RWPE1 (cell line): ENCODE data around the gene SERINC5.

Experiments used
- CTCF ChIA-PET: fragments of 350-600 bp; sonication (Branson Sonifier 250); formaldehyde crosslinking; extraction: SDS; loops from one replicate; lab custom pipeline; 2021; lab: Yijun Ruan, JAX
- POLR2A ChIA-PET: fragments of 400-600 bp; formaldehyde crosslinking; extraction: SDS; loops from one replicate; lab custom pipeline; 2020; ENCODE audit warnings: antibody characterized with exemption; ENCODE audit not compliant: low non-redundant PET; lab: Yijun Ruan, JAX
- DNase-seq: peaks from one replicate; pipeline ENCODE4 v3.0.0; 2012; ENCODE audit warnings: low spot score
- H3K27ac ChIP-seq: fragments of 450-650 bp; 2 replicates; pipeline ENCODE4 v1.5.1; 2017
- TF ChIP-seq, protein P1 (sequence below): fragments of 450-650 bp; conservative IDR thresholded peaks from 2 replicates; pipeline ENCODE4 v1.5.1; 2017; ENCODE audit warnings: low read depth, mild to moderate bottlenecking

Gene SERINC5

GRCh38 chr5:80225934-80226326 lies 29.9 kb downstream of the SERINC5 start:
- no peak for DNase-seq
- TF ChIP-seq, protein P1, sequence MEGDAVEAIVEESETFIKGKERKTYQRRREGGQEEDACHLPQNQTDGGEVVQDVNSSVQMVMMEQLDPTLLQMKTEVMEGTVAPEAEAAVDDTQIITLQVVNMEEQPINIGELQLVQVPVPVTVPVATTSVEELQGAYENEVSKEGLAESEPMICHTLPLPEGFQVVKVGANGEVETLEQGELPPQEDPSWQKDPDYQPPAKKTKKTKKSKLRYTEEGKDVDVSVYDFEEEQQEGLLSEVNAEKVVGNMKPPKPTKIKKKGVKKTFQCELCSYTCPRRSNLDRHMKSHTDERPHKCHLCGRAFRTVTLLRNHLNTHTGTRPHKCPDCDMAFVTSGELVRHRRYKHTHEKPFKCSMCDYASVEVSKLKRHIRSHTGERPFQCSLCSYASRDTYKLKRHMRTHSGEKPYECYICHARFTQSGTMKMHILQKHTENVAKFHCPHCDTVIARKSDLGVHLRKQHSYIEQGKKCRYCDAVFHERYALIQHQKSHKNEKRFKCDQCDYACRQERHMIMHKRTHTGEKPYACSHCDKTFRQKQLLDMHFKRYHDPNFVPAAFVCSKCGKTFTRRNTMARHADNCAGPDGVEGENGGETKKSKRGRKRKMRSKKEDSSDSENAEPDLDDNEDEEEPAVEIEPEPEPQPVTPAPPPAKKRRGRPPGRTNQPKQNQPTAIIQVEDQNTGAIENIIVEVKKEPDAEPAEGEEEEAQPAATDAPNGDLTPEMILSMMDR = no peak
- ChIA-PET CTCF (no interaction called here), POLR2A (no interaction called here)
- no peak overlapping the region for H3K27ac ChIP-seq

- CTCF ChIA-PET = no interaction called here
These were observed 30.5 kb downstream of the SERINC5 start for GRCh38 chr5:80225189-80225933.

DNA sequence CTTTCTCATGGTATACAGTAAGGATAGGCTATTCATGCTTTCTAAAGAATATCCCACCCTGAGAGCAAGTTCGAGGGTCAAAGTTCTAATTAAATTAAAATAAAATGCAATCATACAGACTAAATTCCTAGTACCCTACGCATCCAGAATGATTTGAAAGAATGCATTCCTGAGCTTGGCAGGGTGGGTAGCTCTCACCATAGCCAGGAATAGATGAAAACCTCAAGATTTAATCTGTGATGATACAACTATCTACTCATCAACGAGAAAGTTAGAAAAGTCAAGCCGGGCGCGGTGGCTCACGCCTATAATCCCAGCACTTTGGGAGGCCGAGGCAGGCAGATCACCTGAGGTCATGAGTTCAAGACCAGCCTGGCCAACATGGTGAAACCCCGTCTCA lies 32.3 kb downstream of the SERINC5 start:
- CTCF ChIA-PET = interaction anchor here (0.6 to 0.7 kb wide), 3 partner anchors 57 to 1091 kb away, joined by 3 to 8 read pairs (median 5); no protein-coding TSS in a partner anchor

More at GRCh38 chr5:80225189-80225933, 30.5 kb downstream of the SERINC5 start:
- TF ChIP-seq, protein P1 = no peak
- H3K27ac ChIP-seq = no peak overlapping the region
- DNase-seq = no peak
- POLR2A ChIA-PET = no interaction called here

DNA sequence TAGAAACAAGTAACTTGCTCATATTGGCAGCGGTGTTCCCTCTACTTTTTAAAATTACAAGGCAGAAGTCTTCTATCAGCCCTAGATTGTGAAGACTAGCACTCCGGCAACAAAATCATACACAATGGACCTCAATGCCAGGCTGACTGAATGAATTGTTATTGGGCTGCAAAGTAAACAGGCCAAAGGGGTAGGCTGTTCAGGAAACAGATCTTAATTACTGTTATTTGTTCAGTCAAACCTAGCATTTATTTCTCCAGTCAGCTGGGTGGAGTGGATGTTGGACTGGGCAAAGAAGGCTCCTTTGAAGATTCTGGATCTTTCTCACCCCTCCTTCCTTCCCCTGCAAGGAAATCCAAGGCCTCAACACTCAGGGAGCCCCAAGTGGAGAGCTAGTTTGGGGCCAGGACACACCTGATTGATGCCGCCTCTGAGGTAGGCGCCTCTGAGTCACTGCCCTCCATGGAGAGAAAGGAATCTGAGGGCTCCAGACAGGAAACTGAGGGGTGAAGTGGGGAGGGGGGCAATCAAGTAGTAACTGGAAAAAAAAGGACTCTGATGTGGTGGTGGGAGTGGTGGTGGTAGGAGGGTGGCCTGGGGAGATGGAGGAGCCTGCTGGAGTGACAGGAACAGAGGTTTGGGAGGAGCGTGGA lies 35.5 kb downstream of the SERINC5 start:
- TF ChIP-seq, protein P1 = no peak
- H3K27ac ChIP-seq = no peak overlapping the region; the same call in 1 of the 2 replicates
- CTCF ChIA-PET = interaction anchor here (0.7 kb wide), 2 partner anchors 9 to 12 kb away, joined by 3 to 4 read pairs; no protein-coding TSS in a partner anchor
- no peak for DNase-seq
- POLR2A ChIA-PET = no interaction called here

More for the DNA sequence above, 32.3 kb downstream of the SERINC5 start:
- POLR2A ChIA-PET = no interaction called here
- no peak for DNase-seq
- H3K27ac ChIP-seq = no peak overlapping the region
- TF ChIP-seq, protein P1 = no peak

DNA sequence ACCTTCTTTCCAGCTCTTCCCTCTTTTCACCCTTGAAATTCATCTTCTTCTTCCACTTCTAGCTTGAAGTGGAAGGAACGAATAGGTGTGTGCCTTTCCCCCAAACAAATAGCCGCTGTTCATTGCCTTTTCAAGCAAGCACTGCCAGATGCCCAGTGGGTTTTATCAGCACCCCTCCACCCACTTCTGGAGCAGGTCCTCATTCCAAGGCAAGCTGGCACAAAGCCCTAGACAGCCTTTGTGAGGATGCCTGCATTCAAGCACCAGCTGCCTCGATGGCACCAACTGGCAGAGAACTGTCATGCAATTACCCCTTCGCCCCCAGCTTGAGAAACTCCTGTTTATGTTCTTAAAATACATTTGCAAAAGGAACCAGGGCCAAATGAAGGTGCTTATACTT lies 36.5 kb downstream of the SERINC5 start:
- CTCF ChIA-PET = interaction anchor here (0.6 kb wide), 1 partner anchor 1335 kb away, joined by 3 read pairs; no protein-coding TSS in a partner anchor
- DNase-seq = no peak
- TF ChIP-seq, protein P1 = no peak
- POLR2A ChIA-PET = no interaction called here
- no peak overlapping the region for H3K27ac ChIP-seq

- CTCF ChIA-PET = no interaction called here
- POLR2A ChIA-PET = no interaction called here
- TF ChIP-seq, protein P1 = no peak
- H3K27ac ChIP-seq = no peak overlapping the region
- no peak for DNase-seq
These were observed 38.2 kb downstream of the SERINC5 start for GRCh38 chr5:80217667-80218066.
